ENCODE measurements around the gene ZNF513.
"Not testable (repeated sequence)": the region's sequence is repeated elsewhere in the genome, so short reads cannot be mapped to it uniquely, and the experiment has no call there.

The ZNF513 gene, protein sequence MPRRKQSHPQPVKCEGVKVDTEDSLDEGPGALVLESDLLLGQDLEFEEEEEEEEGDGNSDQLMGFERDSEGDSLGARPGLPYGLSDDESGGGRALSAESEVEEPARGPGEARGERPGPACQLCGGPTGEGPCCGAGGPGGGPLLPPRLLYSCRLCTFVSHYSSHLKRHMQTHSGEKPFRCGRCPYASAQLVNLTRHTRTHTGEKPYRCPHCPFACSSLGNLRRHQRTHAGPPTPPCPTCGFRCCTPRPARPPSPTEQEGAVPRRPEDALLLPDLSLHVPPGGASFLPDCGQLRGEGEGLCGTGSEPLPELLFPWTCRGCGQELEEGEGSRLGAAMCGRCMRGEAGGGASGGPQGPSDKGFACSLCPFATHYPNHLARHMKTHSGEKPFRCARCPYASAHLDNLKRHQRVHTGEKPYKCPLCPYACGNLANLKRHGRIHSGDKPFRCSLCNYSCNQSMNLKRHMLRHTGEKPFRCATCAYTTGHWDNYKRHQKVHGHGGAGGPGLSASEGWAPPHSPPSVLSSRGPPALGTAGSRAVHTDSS
- long read RNA-seq, donor 1, partial matches to known transcripts = 0 of 5 reads
- long read RNA-seq, donor 1, other reads (novel, unspliced or antisense) = 0 of 5 reads
- long read RNA-seq, donor 2, partial matches to known transcripts = 0 of 2 reads
- long read RNA-seq, donor 2, other reads (novel, unspliced or antisense) = 0 of 2 reads
- long read RNA-seq, donor 3, partial matches to known transcripts = 0 of 2 reads
- long read RNA-seq, donor 3, other reads (novel, unspliced or antisense) = 0 of 2 reads
- long read RNA-seq, donor 4, partial matches to known transcripts = 0 of 5 reads
- long read RNA-seq, donor 4, other reads (novel, unspliced or antisense) = 0 of 5 reads
- long read RNA-seq, donor 5, partial matches to known transcripts = 0 of 3 reads
- long read RNA-seq, donor 5, other reads (novel, unspliced or antisense) = 0 of 3 reads
- long read RNA-seq, donor 6, partial matches to known transcripts = 0 of 4 reads
- long read RNA-seq, donor 6, other reads (novel, unspliced or antisense) = 0 of 4 reads
- long read RNA-seq, donor 7, transcript ZNF513-201 (4 exons, 2,139 nt) = major isoform, 5 of 12 reads
- long read RNA-seq, donor 7, partial matches to known transcripts = 6 of 12 reads
- long read RNA-seq, donor 7, other reads (novel, unspliced or antisense) = 0 of 12 reads
- long read RNA-seq, donor 8, partial matches to known transcripts = 0 of 3 reads
- long read RNA-seq, donor 8, other reads (novel, unspliced or antisense) = 0 of 3 reads

DNA sequence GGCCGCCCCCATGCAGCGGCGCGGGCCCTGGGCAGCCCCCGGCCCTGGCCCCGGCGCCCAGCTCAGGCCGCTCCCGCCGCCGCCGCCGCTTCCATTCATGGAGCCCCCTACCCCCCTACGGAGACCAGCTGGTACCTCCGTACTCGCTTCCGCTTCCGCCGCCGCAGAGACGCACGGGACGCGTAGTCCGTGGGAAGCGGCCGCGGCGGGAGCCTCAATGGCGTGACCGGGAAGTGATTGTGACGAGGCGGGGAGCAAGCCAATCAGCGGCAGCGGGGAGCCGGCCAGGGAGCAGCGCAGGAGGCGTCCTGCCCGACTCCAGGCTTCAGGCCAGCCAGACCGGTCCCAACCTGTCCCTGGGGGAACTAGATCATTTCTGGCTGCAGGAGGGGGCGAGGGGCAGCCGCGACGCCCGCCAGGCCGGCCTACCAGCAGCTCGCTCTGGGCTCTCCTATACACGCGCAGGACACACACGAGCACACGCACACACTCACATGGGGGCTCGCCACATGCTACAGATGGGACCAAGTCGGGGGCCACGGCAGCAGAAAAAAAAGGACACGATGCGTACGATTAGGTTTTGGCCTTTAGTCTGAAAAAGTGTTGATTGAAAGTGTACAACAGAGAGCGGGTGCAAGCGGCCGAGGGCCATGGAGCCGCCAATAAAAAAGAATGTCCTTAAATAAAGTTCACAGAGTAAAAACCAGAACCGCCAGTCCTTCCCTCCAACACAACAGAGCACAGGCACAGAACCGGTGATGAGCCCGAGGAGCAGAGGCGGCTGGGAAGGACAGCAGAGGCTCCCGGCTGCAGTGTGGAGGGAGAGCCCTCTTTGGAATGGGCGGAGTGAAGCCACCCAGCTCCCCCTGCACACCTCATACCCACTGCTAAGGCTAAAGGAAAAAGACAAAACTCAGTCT is at the start of gene ZNF513:
Gene ZNF513, minus strand, starts transcription at position 109 of the 920 bp plus-strand sequence. CDS start 208 bp downstream, outside the sequence.
- peak; percentile 82 for DNase-seq

DNA sequence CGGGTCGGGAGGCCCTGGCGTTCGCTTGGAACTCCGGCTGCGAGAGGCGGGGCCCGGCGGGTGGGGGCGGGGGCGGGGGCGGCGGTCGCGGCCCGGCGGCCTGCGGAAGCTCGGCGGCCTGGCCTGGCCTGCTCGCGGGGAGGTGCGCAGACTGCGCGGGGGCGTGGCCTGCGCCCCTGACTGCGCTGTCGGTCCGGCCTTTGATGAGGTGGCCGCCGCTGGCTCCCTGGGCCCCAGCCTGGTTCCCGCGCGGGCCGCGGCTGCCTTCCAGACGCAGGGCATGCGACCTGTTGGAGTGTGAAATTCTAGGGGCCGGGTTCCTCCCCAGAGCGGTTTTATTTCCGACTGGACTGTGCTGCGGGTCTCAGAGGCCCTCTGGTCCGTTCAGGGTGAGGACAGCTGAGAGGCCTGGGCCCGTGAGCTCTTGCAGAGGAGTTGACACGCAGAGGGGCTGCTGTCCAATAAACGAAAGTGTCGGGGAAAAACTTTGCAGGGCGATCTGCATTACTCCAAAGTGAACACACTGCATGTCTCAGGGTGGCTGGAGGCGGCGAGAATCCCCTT is 48.5 kb upstream of the ZNF513 start:
- DNase-seq = peak; percentile 93

DNA sequence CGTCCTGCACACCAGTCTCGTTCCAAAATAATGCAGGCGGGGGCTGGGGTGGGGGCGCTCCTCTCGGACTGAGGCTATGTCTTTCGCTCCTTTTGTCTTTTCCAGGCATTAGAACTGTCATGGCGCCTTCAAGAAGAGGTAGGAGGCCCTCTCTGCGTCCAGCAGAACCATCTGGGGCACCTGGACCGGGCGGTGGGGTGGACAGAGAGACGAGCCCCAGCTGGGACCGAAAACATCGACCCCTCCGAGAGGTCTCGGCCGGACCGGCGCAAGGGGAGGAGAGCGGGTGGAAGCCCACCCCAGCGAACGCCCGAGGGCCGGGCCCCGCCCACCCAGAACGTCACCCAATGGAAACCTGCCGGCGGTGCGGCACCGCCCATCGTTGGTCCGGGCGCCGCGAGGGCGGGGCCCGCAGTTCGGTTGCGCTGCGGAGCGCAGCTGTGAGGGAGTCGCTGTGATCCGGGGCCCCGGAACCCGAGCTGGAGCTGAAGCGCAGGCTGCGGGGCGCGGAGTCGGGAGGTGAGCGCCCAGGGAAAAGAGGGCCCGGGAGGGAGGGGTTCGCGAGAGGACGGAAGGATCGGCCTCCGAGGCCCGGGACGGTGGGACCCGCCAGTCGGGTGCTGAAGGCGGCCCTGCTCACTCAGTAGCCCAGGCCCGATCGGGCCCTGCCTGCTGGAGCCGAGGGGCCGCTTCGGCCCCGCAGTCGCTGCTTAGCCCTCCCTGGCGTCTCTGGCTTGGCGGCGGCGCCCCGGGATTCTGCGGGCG is 47.9 kb upstream of the ZNF513 start, which contains the start of gene NRBP1:
Gene NRBP1, plus strand, starts transcription at position 419 of the 765 bp plus-strand sequence. CDS start 4,643 bp downstream, outside the sequence.
- peak; percentile 99 for DNase-seq

DNA sequence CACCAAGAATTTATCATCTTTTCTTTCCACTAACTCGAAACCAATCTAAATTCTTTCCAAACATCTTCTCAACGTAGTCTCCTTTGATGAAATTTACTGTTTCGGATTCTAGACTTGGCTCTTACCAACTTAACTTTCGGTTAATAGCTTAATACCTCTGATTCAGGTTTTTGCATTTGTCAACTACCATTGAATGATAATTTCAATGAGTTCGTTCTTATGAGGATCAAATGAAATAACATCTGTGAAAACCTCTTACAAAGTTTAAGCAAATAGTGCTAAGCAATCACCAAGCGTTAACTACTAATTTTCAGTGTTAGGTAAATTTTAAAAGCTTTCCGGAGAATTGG is 47.3 kb upstream of the ZNF513 start:
- no peak for DNase-seq

DNA sequence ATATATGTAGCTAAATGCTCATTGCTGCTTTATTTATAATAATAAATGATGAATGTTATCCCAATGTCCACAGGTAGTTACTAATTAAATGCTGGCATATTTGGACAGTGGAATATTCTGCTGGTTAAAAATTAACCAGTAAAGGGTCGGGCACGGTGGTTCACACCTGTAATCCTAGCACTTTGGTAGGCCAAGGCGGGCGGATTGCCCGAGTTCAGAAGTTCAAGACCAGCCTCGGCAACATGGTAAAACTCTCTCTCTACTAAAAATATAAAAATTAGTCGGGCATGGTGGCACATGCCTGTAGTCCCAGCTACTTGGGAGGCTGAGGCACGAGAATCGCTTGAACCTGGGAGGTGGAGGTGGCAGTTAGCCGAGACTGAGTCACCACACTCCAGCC is 44.5 kb upstream of the ZNF513 start:
- DNase-seq = not testable (repeated sequence)

DNA sequence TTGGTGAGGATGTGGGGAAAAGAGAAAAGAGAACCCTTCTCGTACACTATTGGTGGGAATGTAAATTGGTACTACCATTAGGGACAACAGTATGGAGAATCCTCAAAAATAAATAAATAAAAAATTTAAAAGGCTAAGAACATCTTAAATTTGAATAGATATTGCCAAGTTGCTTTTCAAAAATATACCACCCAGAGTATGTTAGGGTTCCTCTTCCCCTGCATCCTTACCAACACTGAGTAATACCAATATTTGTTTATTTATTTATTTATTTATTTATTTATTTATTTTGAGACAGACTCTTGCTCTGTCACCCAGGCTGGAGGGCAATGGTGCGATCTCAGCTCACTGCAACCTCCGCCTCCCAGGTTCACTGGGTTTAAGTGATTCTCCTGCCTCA is 42.4 kb upstream of the ZNF513 start:
- no peak for DNase-seq

DNA sequence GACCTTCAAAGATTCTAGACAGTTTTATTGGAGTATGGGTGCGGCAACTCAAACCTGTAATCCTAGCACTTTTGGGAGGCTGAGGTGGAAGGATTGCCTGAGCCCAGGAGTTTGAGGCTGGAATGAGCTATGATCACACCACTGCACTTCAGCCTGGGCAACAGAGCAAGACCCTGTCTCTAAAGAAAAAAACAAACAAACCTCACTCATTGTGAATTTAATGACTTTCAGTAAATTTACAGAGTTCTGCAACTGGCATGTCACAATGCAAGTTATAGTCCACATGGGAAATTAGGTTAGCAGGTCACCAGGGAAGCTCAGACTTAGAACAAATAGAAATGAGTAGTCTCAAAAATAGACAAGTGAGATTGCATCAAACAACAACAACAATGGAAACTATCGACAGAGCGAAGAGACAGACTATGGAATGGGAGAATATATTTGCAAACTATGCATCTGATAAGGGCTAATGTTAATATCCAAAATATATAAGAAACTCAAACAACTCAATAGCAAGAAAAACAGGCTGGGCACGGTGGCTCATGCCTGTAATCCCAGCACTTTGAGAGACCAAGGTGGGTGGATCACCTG is 41.2 kb upstream of the ZNF513 start:
- DNase-seq = no peak

DNA sequence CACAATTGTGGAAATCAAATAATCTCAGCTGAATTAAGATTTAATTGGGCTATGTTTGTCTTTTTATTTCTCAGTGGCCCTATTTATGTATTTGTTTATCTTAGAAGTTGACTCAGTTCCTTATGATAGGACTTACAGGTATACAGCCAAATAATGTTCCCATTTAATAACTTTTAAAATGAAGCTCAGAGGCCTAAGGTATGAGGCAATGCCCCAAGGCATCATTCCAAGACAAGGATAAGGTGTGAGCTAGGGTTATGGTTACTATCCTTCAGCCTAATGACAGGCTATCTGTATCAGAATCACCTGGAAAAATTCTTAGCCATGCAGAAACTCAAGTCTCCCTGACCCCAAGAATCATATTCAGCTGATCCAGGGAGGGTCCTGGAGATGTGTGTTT is 40.5 kb upstream of the ZNF513 start:
- DNase-seq = no peak

DNA sequence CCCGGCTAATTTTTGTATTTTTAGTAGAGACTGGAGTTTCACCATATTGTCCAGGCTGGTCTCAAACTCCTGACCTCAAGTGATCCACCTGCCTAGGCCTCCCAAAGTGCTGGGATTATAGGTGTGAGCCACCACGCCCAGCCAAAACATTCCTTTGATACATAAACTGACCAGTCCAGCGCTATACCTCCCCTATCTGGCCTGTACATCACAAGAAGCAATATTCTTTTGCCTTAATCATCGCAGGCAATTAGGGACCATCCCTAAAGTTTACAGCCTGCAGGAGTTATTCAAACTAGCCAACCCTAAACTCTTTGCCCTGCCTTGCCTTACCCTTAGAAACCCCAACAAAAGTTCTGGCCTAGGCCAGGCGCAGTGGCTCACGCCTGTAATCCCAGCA is 35.6 kb upstream of the ZNF513 start:
- DNase-seq = no peak

DNA sequence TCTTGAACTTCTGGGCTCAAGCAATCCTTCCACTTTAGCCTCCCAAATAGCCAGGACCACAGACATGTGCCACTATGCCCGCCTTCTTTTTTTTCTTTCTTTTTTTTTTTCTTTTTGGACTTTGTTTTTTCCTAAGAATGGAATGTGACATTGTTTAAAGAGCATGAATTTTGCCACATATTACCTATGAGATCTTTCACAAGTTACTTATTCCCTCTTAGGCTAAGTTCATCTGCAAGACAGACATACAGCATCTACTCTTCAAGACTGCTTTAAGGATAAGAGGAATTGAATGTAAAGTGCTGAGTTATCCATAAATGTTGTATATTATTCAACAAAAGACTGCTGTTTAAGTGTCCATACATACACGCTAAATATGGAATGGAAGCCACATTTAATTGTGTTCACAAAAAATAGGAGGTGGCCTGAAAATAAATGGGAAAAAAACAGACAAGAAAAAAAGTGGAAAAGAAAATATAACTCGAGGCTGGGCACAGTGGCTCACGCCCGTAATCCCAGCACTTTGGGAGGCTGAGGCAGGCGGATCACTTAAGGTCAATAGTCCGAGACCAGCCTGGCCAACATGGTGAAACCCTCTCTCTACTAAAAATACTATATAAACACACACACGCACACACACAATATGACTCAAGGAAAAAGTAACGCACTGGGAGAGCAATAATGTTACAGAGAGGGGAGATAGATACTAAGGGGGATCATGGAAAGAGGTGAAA is 32.1 kb upstream of the ZNF513 start:
- DNase-seq = no peak

DNA sequence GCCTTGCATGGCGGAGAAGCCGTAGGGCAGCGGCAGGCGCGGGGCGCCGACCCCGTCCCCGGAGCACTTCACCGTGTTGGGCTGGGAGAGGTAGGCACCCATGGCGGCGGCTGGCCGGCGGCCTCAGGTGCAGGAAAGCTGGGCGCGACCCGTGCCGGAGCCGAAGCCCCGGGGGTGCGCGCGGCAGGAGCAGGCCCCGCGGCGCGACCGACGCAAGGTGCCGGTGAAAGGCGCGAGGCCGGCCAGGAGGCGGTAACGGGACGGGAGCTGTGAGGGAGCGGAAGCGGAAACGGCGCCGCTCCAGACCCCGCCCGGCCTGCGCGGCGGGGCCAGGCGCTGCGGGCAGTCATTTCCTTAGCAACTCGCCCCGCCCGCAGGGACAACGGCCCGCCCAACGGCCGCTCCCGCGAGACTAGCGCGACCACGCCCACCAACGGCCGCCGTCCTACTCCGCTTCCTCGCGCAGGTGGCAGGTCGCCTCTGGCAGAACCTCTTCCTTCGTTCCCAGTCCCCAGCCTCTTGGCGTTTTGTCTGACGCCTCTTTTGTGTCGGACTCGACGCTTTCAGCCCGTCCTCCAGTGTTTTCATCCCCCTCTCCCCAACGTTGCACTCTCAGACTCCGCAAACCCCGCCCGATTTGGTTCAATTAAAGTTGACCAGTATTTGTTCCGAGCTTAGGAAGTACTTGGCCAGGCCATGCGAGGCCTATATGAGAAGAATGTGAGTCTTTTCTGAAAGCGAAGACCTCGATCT is 29.0 kb upstream of the ZNF513 start, which contains the start of gene PPM1G:
Gene PPM1G, minus strand, starts transcription at position 271 of the 753 bp plus-strand sequence. Its CDS starts 169 bp downstream, at position 102.
- DNase-seq = peak; percentile 94

DNA sequence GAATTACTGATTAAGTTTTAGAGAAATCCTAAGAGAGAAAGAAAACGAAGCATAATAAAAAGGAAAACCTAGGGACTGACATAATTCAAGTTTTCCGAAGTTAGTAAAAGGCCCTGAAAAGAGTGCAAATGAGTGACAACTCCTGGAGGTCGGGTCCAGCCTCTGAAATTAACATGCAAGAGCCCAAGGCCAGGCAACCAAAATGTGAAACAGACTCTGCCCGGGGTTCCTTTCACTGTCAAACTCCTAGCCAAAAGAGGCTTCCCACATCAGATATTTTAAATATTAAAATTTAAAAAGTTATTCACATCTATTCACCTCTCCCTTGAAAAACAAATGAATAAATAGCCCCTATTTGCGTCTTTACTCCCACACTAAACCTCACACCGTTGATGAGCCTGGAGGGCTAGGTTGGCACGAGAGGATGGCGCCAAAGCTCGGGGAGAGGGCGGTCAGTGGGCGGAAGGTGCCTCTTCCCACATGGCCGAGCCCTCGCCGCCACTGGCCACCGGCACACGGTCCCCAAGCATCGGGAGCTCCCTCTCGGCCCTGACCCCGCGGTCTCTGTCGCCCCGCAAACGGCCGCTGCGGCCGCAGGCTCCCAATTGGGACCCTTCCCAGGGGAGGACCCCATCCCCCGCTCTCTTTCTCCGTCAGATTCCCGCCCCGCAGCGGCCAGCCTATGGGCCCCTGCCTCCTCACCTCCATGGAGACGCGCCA is 28.2 kb upstream of the ZNF513 start:
- no peak for DNase-seq

DNA sequence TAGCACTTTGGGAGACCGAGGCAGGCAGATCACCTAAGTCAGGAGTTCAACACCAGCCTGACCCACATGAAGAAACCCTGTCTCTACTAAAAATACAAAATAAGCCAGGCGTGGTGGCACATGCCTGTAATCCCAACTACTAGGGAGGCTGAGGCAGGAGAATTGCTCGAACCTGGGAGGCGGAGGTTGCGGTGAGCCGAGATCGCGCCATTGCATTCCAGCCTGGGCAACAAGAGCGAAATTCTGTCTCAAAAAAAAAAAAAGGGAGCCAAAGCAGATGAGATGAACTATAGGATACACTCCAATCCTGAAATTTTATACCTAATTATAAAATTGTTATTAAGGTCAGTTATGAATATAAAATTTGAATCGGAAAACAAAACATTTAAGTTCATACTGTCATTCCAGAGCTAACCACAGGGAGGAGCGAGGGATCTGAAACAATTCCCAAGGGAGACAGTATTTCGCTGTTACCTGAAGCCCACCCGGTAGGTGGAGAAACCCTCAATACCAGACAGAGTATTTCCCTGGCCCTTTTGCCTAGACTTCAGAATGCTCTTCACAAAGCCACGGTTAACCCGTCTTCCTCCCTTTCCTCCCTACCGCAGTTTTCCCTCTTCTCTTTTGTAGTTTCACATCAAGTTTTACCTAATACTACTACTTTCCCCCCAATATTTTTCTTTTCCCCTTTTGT is 27.4 kb upstream of the ZNF513 start:
- DNase-seq = peak; percentile 28

DNA sequence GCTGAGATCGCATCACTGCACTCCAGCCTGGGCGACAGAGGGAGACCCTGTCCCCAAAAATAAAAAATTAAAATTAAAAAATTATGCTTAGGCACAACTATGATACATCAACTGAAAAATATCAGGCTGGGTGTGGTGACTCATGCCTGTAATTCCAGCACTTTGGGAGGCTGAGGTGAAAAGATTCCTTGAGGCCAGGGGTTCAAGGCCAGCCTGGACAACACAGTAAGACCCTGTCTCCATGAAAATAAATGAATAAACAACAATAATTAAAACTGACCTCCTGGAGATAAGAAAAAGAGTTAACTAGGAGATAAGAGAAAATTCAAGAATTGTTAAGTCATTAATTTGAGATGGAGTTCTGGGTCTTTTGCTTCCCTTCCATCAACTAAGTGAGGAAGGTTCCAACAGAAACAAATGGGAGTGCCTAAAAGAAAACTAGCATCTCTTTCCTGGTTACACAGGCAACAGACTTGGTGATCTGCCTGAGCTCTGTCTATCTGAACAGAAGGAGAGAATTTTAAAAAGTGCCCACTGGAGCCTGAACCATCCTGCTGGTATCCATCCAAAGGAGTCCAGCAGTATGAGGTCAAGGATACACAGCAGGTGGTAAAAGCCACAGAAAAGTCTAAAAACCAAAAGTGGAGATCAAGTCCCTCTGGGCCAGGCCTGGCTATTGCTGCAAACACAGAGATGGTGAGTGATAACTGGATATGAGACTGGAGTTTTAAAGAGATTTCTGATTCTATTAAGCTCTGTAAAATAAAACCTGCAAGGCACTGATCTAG is 20.0 kb upstream of the ZNF513 start:
- no peak for DNase-seq

DNA sequence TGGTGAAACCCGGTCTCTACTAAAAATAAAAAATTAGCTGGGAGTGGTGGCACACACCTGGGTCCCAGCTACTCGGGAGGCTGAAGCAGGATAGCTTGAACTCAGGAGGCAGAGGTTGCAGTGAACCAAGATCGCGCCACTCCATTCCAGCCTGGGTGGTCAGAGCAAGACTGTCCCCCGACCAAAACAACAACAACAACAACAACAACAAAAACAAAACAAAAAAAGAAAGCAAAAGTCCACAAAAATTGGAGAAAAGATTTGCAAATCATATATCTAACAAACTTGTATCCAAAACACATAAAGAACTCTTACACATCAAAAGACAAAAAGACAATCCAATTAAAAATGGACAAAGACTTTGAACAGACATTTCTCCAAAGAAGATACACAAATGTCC is 18.4 kb upstream of the ZNF513 start:
- no peak for DNase-seq

DNA sequence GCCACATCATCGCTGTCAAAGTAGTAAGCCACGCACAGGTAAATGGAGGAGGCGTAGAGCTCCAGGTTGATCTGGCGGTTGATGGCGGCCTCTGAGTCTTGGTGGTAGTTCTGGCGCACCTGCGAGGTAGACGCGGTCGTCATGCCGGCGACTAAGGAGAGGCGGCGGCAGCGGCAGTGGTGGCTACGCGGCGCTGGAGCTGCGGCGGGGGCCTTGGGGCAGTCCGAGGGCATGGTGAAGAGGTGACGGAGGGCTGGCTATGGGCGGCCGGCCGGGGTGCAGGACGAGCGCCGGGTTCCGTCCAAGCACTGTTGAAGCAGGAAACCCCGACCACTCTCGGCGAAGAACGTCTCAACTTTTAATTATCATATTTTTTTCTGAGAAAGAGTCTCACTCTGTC is 12.7 kb upstream of the ZNF513 start:
- no peak for DNase-seq

Data from right kidney (tissue), 9 donors.